K562 (cell line): ENCODE measurements around the gene METTL15. TPM values are rescaled to one million over a fixed set of nuclear protein-coding genes. Genes with fewer than 3 reads are reported as not detected.

Experiments used
- ATAC-seq: fragments of 200-7000 bp; cut with Tn5 transposase; 3 replicates; pipeline ENCODE4 v1.9.1; 2020; ENCODE audit warnings: moderate library complexity
- BruUV-seq: library from RNA; stranded (reverse); fragments of 400-500 nt; replicated peaks from 2 replicates; lab custom pipeline; 2021; lab: Mats Ljungman, UMichigan
- CTCF ChIA-PET: fragments of 300-600 bp; formaldehyde crosslinking; extraction: SDS; loops from one replicate; lab custom pipeline; 2021; ENCODE audit warnings: low intra/inter-chr PET ratio; lab: Yijun Ruan, JAX
- POLR2A ChIA-PET: fragments of 300-600, 350-650 bp; sonication (Branson Sonifier 250); formaldehyde crosslinking; extraction: SDS; loops from one replicate; lab custom pipeline; 2021; ENCODE audit warnings: antibody characterized with exemption, inconsistent platforms; lab: Yijun Ruan, JAX
- DNase-seq, 4 experiments: peaks; one replicate each; pipeline versions ENCODE4 v3.0.0 to v3.0.0-alpha.2; 2011 to 2018; ENCODE audit warnings: low spot score in 3 of 4, mixed read lengths in 3 of 4; ENCODE audit errors: extremely low read depth in 1 of 4
- FAIRE-seq: peaks from 2 replicates; lab custom pipeline; 2011; peaks lifted over from hg19 to GRCh38; lab: Jason Lieb, UNC
- H2AFZ ChIP-seq: 2 replicates; pipeline ENCODE4 v1.6.0; 2011; ENCODE audit warnings: low read depth, low read length, control low read depth, inconsistent platforms
- H3K27ac ChIP-seq: fragments of 200-600 bp; 3 replicates; pipeline ENCODE4 v1.8.0; 2011; ENCODE audit warnings: low read depth, mild to moderate bottlenecking, control low read depth, inconsistent platforms, low read length, moderate library complexity, mixed read lengths; ENCODE audit errors: extremely low read depth
- H3K27me3 ChIP-seq, 2 experiments: fragments of 300-600 bp in 1 of 2; 2 replicates in 1 of 2; 3 replicates in 1 of 2; pipeline versions ENCODE4 v1.6.0 to v1.8.0; 2011; ENCODE audit warnings: inconsistent platforms in 2 of 2, low read length in 2 of 2, mild to moderate bottlenecking in 1 of 2, mixed read lengths in 1 of 2, moderate library complexity in 1 of 2; ENCODE audit not compliant: control insufficient read depth in 2 of 2, insufficient read depth in 2 of 2
- H3K36me3 ChIP-seq: fragments of 300-600 bp; 3 replicates; pipeline ENCODE4 v1.8.0; 2011; ENCODE audit warnings: mild to moderate bottlenecking, low read length, inconsistent platforms; ENCODE audit not compliant: control insufficient read depth, insufficient read depth
- H3K4me1 ChIP-seq, 2 experiments: fragments of 200-600 bp in 1 of 2; replicated peaks in 1 of 2; 2 replicates in 1 of 2; 3 replicates in 1 of 2; pipeline versions ENCODE4 v1.5.1 to v1.8.0; 2011; ENCODE audit warnings: inconsistent platforms in 2 of 2, low read length in 2 of 2, mild to moderate bottlenecking in 1 of 2, mixed read lengths in 1 of 2, moderate library complexity in 1 of 2; ENCODE audit not compliant: control insufficient read depth in 2 of 2, insufficient read depth in 2 of 2
- H3K4me2 ChIP-seq: 2 replicates; pipeline ENCODE4 v1.6.1; 2011; ENCODE audit warnings: low read length, control low read depth, inconsistent platforms, mixed read lengths; ENCODE audit not compliant: insufficient read depth
- H3K4me3 ChIP-seq: fragments of 200-600 bp; sonication (generic), shearing (Covaris generic); 2 replicates; pipeline ENCODE4 v1.5.1; 2016; ENCODE audit warnings: control low read depth, inconsistent platforms
- H3K79me2 ChIP-seq: fragments of 200-600 bp; 3 replicates; pipeline ENCODE4 v1.8.0; 2011; ENCODE audit warnings: low read length, inconsistent platforms; ENCODE audit not compliant: control insufficient read depth, insufficient read depth
- H3K9ac ChIP-seq, 2 experiments: 2 replicates each; pipeline versions ENCODE4 v1.6.0 to v1.6.1; 2011; ENCODE audit warnings: low read depth in 2 of 2, low read length in 2 of 2, control low read depth in 1 of 2, inconsistent platforms in 1 of 2, mild to moderate bottlenecking in 1 of 2, mixed read lengths in 1 of 2; ENCODE audit not compliant: insufficient read depth in 1 of 2
- H3K9me1 ChIP-seq: one replicate; pipeline ENCODE4 v1.6.0; 2011; ENCODE audit warnings: inconsistent platforms, mild to moderate bottlenecking, low read length, moderate library complexity; ENCODE audit not compliant: control insufficient read depth, insufficient read depth
- H3K9me3 ChIP-seq: replicated peaks from 2 replicates; pipeline ENCODE4 v1.5.1; 2011; ENCODE audit warnings: low read depth, low read length, inconsistent platforms; ENCODE audit not compliant: control insufficient read depth, insufficient read depth
- H4K20me1 ChIP-seq: replicated peaks from 2 replicates; pipeline ENCODE4 v1.6.1; 2011; ENCODE audit warnings: low read length, inconsistent platforms, mixed read lengths; ENCODE audit not compliant: control insufficient read depth, insufficient read depth
- EGR1 ChIP-seq: fragments of 450-650 bp; conservative IDR thresholded peaks from 2 replicates; pipeline ENCODE4 v1.6.1; 2017; ENCODE audit warnings: mild to moderate bottlenecking
- HMGN3 ChIP-seq: IDR thresholded peaks from 2 replicates; pipeline ENCODE4 v1.6.1; 2011; ENCODE audit warnings: borderline replicate concordance, low read depth, mild to moderate bottlenecking, mixed read lengths, low read length; ENCODE audit not compliant: insufficient read length; ENCODE audit errors: extremely low read depth
- HNRNPUL1 ChIP-seq: fragments of 200-400 bp; formaldehyde crosslinking; IDR thresholded peaks from 2 replicates; pipeline ENCODE4 v1.6.1; 2017; ENCODE audit warnings: low read length
- KAT2B ChIP-seq: IDR thresholded peaks from one replicate; pipeline ENCODE4 v1.6.1; 2012; ENCODE audit warnings: low read depth, mild to moderate bottlenecking, control low read depth, inconsistent platforms, low read length, moderate library complexity
- NCOA4 ChIP-seq: fragments of 450-650 bp; IDR thresholded peaks from 2 replicates; pipeline ENCODE4 v1.6.1; 2018; ENCODE audit warnings: mild to moderate bottlenecking; ENCODE audit not compliant: partially characterized antibody
- NR4A1 ChIP-seq, 2 experiments: fragments of 250-450 bp in 1 of 2; fragments of 450-650 bp in 1 of 2; sonication (Bioruptor Pico) in 1 of 2; IDR thresholded peaks; 2 replicates each; pipeline versions ENCODE4 v1.4.0 to v1.6.1; 2016 to 2020; ENCODE audit warnings: mild to moderate bottlenecking in 2 of 2, missing compliant biosample characterization in 1 of 2, missing genetic modification characterization in 1 of 2, moderate library complexity in 1 of 2
- POLR2H ChIP-seq: IDR thresholded peaks from 2 replicates; pipeline ENCODE4 v1.6.1; 2016; ENCODE audit warnings: missing genetic modification characterization, low read depth, mild to moderate bottlenecking, control low read depth, missing compliant biosample characterization, moderate library complexity
- SRF ChIP-seq, 2 experiments: fragments of 250-450, 450-650 bp in 1 of 2; sonication (Bioruptor Pico) in 1 of 2; sonication (generic) in 1 of 2; formaldehyde crosslinking; IDR thresholded peaks; 2 replicates each; pipeline versions ENCODE4 v1.5.0 to v1.5.1; 2020 to 2022; ENCODE audit warnings: mild to moderate bottlenecking in 1 of 2, missing genetic modification reagents in 1 of 2
- WHSC1 ChIP-seq: IDR thresholded peaks from one replicate; pipeline ENCODE4 v1.6.1; 2012; ENCODE audit warnings: low read length, control low read depth, inconsistent platforms
- ZBTB17 ChIP-seq: fragments of 450-650 bp; formaldehyde crosslinking; IDR thresholded peaks from 2 replicates; pipeline ENCODE4 v1.4.0; 2020; ENCODE audit warnings: mild to moderate bottlenecking
- ZFP30 ChIP-seq: fragments of 250-450 bp; sonication (Bioruptor Pico); IDR thresholded peaks from 2 replicates; pipeline ENCODE4 v1.8.0; 2022; ENCODE audit warnings: moderate library complexity, mild to moderate bottlenecking, inconsistent platforms, borderline replicate concordance
- ZNF146 ChIP-seq: IDR thresholded peaks from one replicate; pipeline ENCODE4 v1.6.1; 2018; ENCODE audit warnings: missing compliant biosample characterization; ENCODE audit not compliant: unreplicated experiment
- ZNF184 ChIP-seq: sonication (generic); formaldehyde crosslinking; IDR thresholded peaks from 2 replicates; pipeline ENCODE4 v1.5.0; 2020; ENCODE audit warnings: missing genetic modification reagents
- ZNF384 ChIP-seq: IDR thresholded peaks from 2 replicates; pipeline ENCODE4 v1.6.1; 2012; ENCODE audit warnings: low read depth, low read length, improper control_type of control experiment
- ZNF764 ChIP-seq: fragments of 250-450 bp; sonication (Bioruptor Pico); IDR thresholded peaks from 2 replicates; pipeline ENCODE4 v1.4.0; 2020; ENCODE audit warnings: low read depth, mild to moderate bottlenecking, moderate library complexity
- WGBS: fragments of 100-300 bp; shearing (Covaris generic); methylation state at CpG from one replicate; pipeline ENCODE4 v1.1.6; 2016; ENCODE audit warnings: low coverage, mixed read lengths; ENCODE audit not compliant: insufficient coverage; ENCODE audit errors: missing lambda C conversion rate; 5-methylcytosine and 5-hydroxymethylcytosine counted together
- in situ Hi-C: fragments of 300-500 bp; cut with MboI; formaldehyde crosslinking; loops from 4 replicates; pipeline ENCODE4 v1.15.0; 2018; ENCODE audit warnings: inconsistent platforms, mixed read lengths
- intact Hi-C: fragments of 100-400 bp; cut with micrococcal nuclease; formaldehyde crosslinking; loops from 2 replicates; pipeline ENCODE4 v1.14.2; 2022
- polyA plus RNA-seq, 8 experiments: library from polyadenylated mRNA; depleted of rRNA in 4 of 8; stranded (reverse) in 5 of 8; unstranded in 3 of 8; fragments of >200 nt; fragmentation: Nextera tagmentation in 2 of 8; fragmentation: Illumina TruSeq in 1 of 8; extraction: Ambion mirVana in 2 of 8; extraction: Trizol in 1 of 8; gene quantifications; 2 replicates each; pipeline versions ENCODE4 v1.2.1 to v1.2.3, GENCODE V29; 2011 to 2014; ENCODE audit warnings: inconsistent platforms in 1 of 8, missing spikeins in 1 of 8
- total RNA-seq, 7 experiments: library from RNA; depleted of rRNA in 6 of 7; stranded (reverse); fragments of >200 nt in 6 of 7; fragmentation: Illumina TruSeq in 2 of 7; extraction: Trizol in 2 of 7; gene quantifications; 2 replicates each; pipeline versions ENCODE4 v1.2.1 to v1.2.3, GENCODE V29; 2011 to 2021; ENCODE audit warnings: low replicate concordance in 1 of 7

The METTL15 gene
- total and polyA plus RNA-seq, 9 of the 15 experiments (the other 6 are each of a cell fraction or from before 2014, with no cell fraction given), result 10.7 to 21.7 (median 15.9) TPM

- TF ChIP-seq POLR2H (tag) (no peak), KAT2B (no peak), ZNF184 (CRISPR knock-in tag) (no peak), ZNF384 (no peak)
- TF ChIP-seq, all 486 proteins: peak for 5
Measured at GRCh38 chr11:28176351-28176750, 68.2 kb downstream of the METTL15 start (continued).

GRCh38 chr11:28195449-28195848, 87.3 kb downstream of the METTL15 start:
- no peaks in the 10 kb centered on the region for H3K4me1 ChIP-seq
- TF ChIP-seq WHSC1 (no peak), ZNF764 (CRISPR knock-in tag) (no peak), SRF (CRISPR knock-in tag; IDR thresholded peaks at IDR 0.05) (no peak), NR4A1 (CRISPR knock-in tag; IDR thresholded peaks at IDR 0.05) (no peak), NR4A1 (tag; IDR thresholded peaks at IDR 0.05) (no peak), HMGN3 (no peak), ZNF146 (CRISPR knock-in tag) (no peak), HNRNPUL1 (no peak), EGR1 (no peak), NCOA4 (no peak), ZBTB17 (CRISPR knock-in tag) (no peak), ZFP30 (CRISPR knock-in tag) (no peak)
- DNase-seq (no peak), FAIRE-seq (no peak), ATAC-seq (no peak)
- 97% methylated on average over 2 of the region's 2 CpGs for WGBS
- ChIA-PET POLR2A (no interaction called here), CTCF (no interaction called here)
- H3K4me3 ChIP-seq, result no peak overlapping the region
- H3K4me2 ChIP-seq, result no peak overlapping the region
- no peaks in the 10 kb centered on the region for H4K20me1 ChIP-seq
- no peak overlapping the region for H3K9ac ChIP-seq
- no peak overlapping the region for H2AFZ ChIP-seq
- BruUV-seq, result no TSS peak
- H3K9me3 ChIP-seq, result no peaks in the 10 kb centered on the region
- intact Hi-C loops, result no loop called here
- in situ Hi-C loops, result no loop called here
- no peaks in the 10 kb centered on the region; the same call in 2 of the 3 replicates for H3K36me3 ChIP-seq
- H3K9me1 ChIP-seq, result no peaks in the 10 kb centered on the region
- no peaks in the 10 kb centered on the region for H3K27me3 ChIP-seq
- H3K27ac ChIP-seq, result no peak overlapping the region
- no peaks in the 10 kb centered on the region for H3K79me2 ChIP-seq
